H9 (cell line): Measurements from ENCODE around the gene MYH15. TPM values are rescaled to one million over a fixed set of nuclear protein-coding genes. Genes with fewer than 3 reads are reported as not detected.

Experiments
- DNase-seq: peaks from one replicate; pipeline ENCODE4 v3.0.0-alpha.2; 2017
- H2AFZ ChIP-seq: one replicate; pipeline ENCODE4 v1.6.1; 2013; ENCODE audit warnings: mild to moderate bottlenecking, low read length, control low read depth, moderate library complexity
- H2AK5ac ChIP-seq: 2 replicates; pipeline ENCODE4 v1.6.1; 2013; ENCODE audit warnings: low read length, control low read depth, mixed read lengths; ENCODE audit not compliant: insufficient read length
- H2BK120ac ChIP-seq: one replicate; pipeline ENCODE4 v1.6.1; 2013; ENCODE audit warnings: low read depth, mild to moderate bottlenecking, low read length, control low read depth, inconsistent platforms; ENCODE audit not compliant: poor library complexity, severe bottlenecking
- H2BK12ac ChIP-seq: 2 replicates; pipeline ENCODE4 v1.6.1; 2013; ENCODE audit warnings: low read length, control low read depth, mixed read lengths, low read depth; ENCODE audit not compliant: insufficient read length
- H2BK15ac ChIP-seq: 2 replicates; pipeline ENCODE4 v1.6.1; 2013; ENCODE audit warnings: low read depth, low read length, control low read depth
- H2BK20ac ChIP-seq: one replicate; pipeline ENCODE4 v1.6.1; 2013; ENCODE audit warnings: low read depth, mild to moderate bottlenecking, low read length, control low read depth, inconsistent platforms; ENCODE audit not compliant: poor library complexity, severe bottlenecking
- H2BK5ac ChIP-seq: 2 replicates; pipeline ENCODE4 v1.6.1; 2013; ENCODE audit warnings: low read length, control low read depth, mixed read lengths; ENCODE audit not compliant: insufficient read length
- H3K14ac ChIP-seq: 2 replicates; pipeline ENCODE4 v1.6.1; 2013; ENCODE audit warnings: low read length, control low read depth; ENCODE audit not compliant: insufficient read depth
- H3K18ac ChIP-seq: 2 replicates; pipeline ENCODE4 v1.6.1; 2013; ENCODE audit warnings: low read depth, mild to moderate bottlenecking, mixed read lengths, low read length, control low read depth; ENCODE audit not compliant: insufficient read length
- H3K23ac ChIP-seq: 2 replicates; pipeline ENCODE4 v1.6.1; 2013; ENCODE audit warnings: low read length, control low read depth, mixed read lengths, low read depth; ENCODE audit not compliant: insufficient read length
- H3K23me2 ChIP-seq: 2 replicates; pipeline ENCODE4 v1.6.1; 2013; ENCODE audit warnings: low read depth, mild to moderate bottlenecking, mixed read lengths, low read length, control low read depth; ENCODE audit not compliant: insufficient read length, poor library complexity, severe bottlenecking
- H3K27ac ChIP-seq: 2 replicates; pipeline ENCODE4 v1.5.1; 2013; ENCODE audit warnings: low read length, control low read depth, mixed read lengths, low read depth; ENCODE audit not compliant: insufficient read length
- H3K27me3 ChIP-seq: 2 replicates; pipeline ENCODE4 v1.6.1; 2013; ENCODE audit warnings: low read length, control low read depth, inconsistent platforms; ENCODE audit not compliant: insufficient read depth
- H3K4ac ChIP-seq: 2 replicates; pipeline ENCODE4 v1.6.1; 2013; ENCODE audit warnings: low read depth, mild to moderate bottlenecking, control low read depth, inconsistent platforms, low read length, moderate library complexity
- H3K4me1 ChIP-seq: 2 replicates; pipeline ENCODE4 v1.6.1; 2013; ENCODE audit warnings: low read length, control low read depth, inconsistent platforms; ENCODE audit not compliant: insufficient read depth
- H3K4me2 ChIP-seq: 2 replicates; pipeline ENCODE4 v1.6.1; 2013; ENCODE audit warnings: low read length, control low read depth, mixed read lengths; ENCODE audit not compliant: insufficient read length, insufficient read depth
- H3K56ac ChIP-seq: 2 replicates; pipeline ENCODE4 v1.6.1; 2013; ENCODE audit warnings: low read depth, mild to moderate bottlenecking, mixed read lengths, low read length, control low read depth; ENCODE audit not compliant: insufficient read length
- H3K79me1 ChIP-seq: 2 replicates; pipeline ENCODE4 v1.6.1; 2013; ENCODE audit warnings: low read depth, mild to moderate bottlenecking, moderate library complexity, low read length, control low read depth, inconsistent platforms; ENCODE audit not compliant: insufficient read depth, poor library complexity, severe bottlenecking
- H3K79me2 ChIP-seq: 2 replicates; pipeline ENCODE4 v1.6.1; 2013; ENCODE audit warnings: low read length, control low read depth, inconsistent platforms; ENCODE audit not compliant: insufficient read depth
- H3K9ac ChIP-seq: 2 replicates; pipeline ENCODE4 v1.6.1; 2013; ENCODE audit warnings: low read length, control low read depth, mixed read lengths; ENCODE audit not compliant: insufficient read length; ENCODE audit errors: extremely low read depth
- H3K9me3 ChIP-seq: one replicate; pipeline ENCODE4 v1.6.1; 2013; ENCODE audit warnings: low read depth, low read length, inconsistent platforms; ENCODE audit not compliant: control insufficient read depth
- H3T11ph ChIP-seq: one replicate; pipeline ENCODE4 v1.6.1; 2013; ENCODE audit warnings: mild to moderate bottlenecking, low read length, control low read depth, inconsistent platforms
- H4K20me1 ChIP-seq: one replicate; pipeline ENCODE4 v1.6.1; 2013; ENCODE audit not compliant: control insufficient read depth, insufficient read length, insufficient read depth
- H4K5ac ChIP-seq: 2 replicates; pipeline ENCODE4 v1.6.1; 2013; ENCODE audit warnings: low read depth, mild to moderate bottlenecking, mixed read lengths, low read length, control low read depth; ENCODE audit not compliant: insufficient read length
- H4K8ac ChIP-seq: replicated peaks from 2 replicates; pipeline ENCODE4 v1.6.1; 2013; ENCODE audit warnings: low read length, control low read depth, mixed read lengths, low read depth; ENCODE audit not compliant: insufficient read length
- H4K91ac ChIP-seq: 2 replicates; pipeline ENCODE4 v1.6.1; 2013; ENCODE audit warnings: low read depth, mild to moderate bottlenecking, moderate library complexity, mixed read lengths, low read length, control low read depth; ENCODE audit not compliant: insufficient read length
- H3K27ac Mint-ChIP-seq, 3 experiments: 2 replicates in 2 of 3; 3 replicates in 1 of 3; pipeline ENCODE4 v1.8.0; 2020 to 2021; ENCODE audit warnings: mixed read lengths in 3 of 3, mild to moderate bottlenecking in 1 of 3, moderate library complexity in 1 of 3
- H3K27me3 Mint-ChIP-seq: 2 replicates; pipeline ENCODE4 v1.8.0; 2021; ENCODE audit warnings: low read depth, mild to moderate bottlenecking, moderate library complexity, mixed read lengths
- H3K36me3 Mint-ChIP-seq, 3 experiments: 2 replicates in 2 of 3; 3 replicates in 1 of 3; pipeline ENCODE4 v1.8.0; 2020 to 2021; ENCODE audit warnings: low read depth in 3 of 3, mixed read lengths in 3 of 3; ENCODE audit not compliant: insufficient read depth in 1 of 3
- H3K4me1 Mint-ChIP-seq, 2 experiments: 2 replicates each; pipeline ENCODE4 v1.8.0; 2020; ENCODE audit warnings: mixed read lengths in 2 of 2
- H3K4me3 Mint-ChIP-seq, 2 experiments: 2 replicates in 1 of 2; 3 replicates in 1 of 2; pipeline ENCODE4 v1.8.0; 2020 to 2021; ENCODE audit warnings: mild to moderate bottlenecking in 2 of 2, mixed read lengths in 2 of 2, moderate library complexity in 1 of 2
- H3K9me3 Mint-ChIP-seq, 2 experiments: 2 replicates in 1 of 2; 3 replicates in 1 of 2; pipeline ENCODE4 v1.8.0; 2020; ENCODE audit warnings: mild to moderate bottlenecking in 2 of 2, mixed read lengths in 2 of 2, moderate library complexity in 1 of 2
- WGBS: extraction: QIAGEN DNeasy Blood & Tissue Kit; methylation state at CpG from one replicate; pipeline ENCODE4 v1.1.7; 2013; ENCODE audit warnings: missing lambda C conversion rate, low lambda C conversion rate, mixed read lengths; ENCODE audit not compliant: insufficient read length; ENCODE audit errors: extremely low coverage; 5-methylcytosine and 5-hydroxymethylcytosine counted together
- total RNA-seq: library from RNA; stranded (reverse); gene quantifications from 2 replicates; pipeline ENCODE4 v1.2.1, GENCODE V29; 2021
- TF ChIP-seq, protein P1 (sequence below): fragments of 200-600 bp; sonication (generic); conservative IDR thresholded peaks from 3 replicates; pipeline ENCODE4 v1.8.0; 2021; ENCODE audit warnings: antibody characterized with exemption, mild to moderate bottlenecking

Gene MYH15
- total RNA-seq, 1 experiment from 2014 or later, result 0.13 TPM

DNA sequence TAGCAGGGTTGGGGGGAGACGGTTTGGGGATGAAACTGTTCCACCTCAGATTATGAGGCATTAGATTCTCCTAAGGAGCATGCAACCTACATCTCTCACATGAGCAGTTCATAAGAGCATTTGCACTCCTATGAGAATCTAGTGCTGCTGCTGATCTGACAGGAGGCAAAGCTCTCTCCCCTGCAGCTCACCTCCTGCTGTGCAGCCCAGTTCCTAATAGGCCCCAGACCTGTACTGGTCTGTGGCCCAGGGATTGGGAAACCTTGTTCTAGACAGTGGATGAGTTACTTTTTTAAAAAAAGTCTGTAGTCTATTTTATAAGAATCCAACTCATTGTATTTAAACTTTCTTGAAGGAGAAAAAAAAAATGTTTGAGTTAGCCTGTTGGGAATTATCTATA, 114.1 kb downstream of the MYH15 start:
- Mint-ChIP-seq H3K9me3 (no peaks in the 10 kb centered on the region), H3K36me3 (no peaks in the 10 kb centered on the region), H3K27me3 (0 out of 2 replicates have a peak, but pooled peaks cover 1% of the 10 kb centered on the region), H3K4me3 (no peak overlapping the region), H3K27ac (no peak overlapping the region), H3K4me1 (peaks cover 20 to 23% of the 10 kb centered on the region in 2 experiments)
- Histone ChIP-seq H3K4me2 (no peak overlapping the region), H3K27ac (no peak overlapping the region), H3K23me2 (no peaks in the 10 kb centered on the region), H3K27me3 (no peaks in the 10 kb centered on the region), H3K79me1 (no peaks in the 10 kb centered on the region), H3K79me2 (no peaks in the 10 kb centered on the region), H2AK5ac (no peak overlapping the region), H3K23ac (no peak overlapping the region), H3K14ac (no peak overlapping the region), H4K91ac (no peak overlapping the region), H3K56ac (no peak overlapping the region), H3K4ac (no peak overlapping the region), H2AFZ (no peak overlapping the region), H3K9me3 (no peaks in the 10 kb centered on the region), H3K4me1 (no peaks in the 10 kb centered on the region; the same call in 1 of the 2 replicates), H3T11ph (no peak overlapping the region), H2BK15ac (no peak overlapping the region), H2BK20ac (no peak overlapping the region), H2BK5ac (no peak overlapping the region), H3K9ac (no peak overlapping the region), H2BK120ac (no peak overlapping the region), H4K5ac (no peak overlapping the region), H2BK12ac (no peak overlapping the region), H4K8ac (no peak overlapping the region), H3K18ac (no peak overlapping the region), H4K20me1 (no peaks in the 10 kb centered on the region)
- WGBS, result no CpG with 5 or more reads among the region's 1 CpG
- DNase-seq, result no peak
- TF ChIP-seq, protein P1, sequence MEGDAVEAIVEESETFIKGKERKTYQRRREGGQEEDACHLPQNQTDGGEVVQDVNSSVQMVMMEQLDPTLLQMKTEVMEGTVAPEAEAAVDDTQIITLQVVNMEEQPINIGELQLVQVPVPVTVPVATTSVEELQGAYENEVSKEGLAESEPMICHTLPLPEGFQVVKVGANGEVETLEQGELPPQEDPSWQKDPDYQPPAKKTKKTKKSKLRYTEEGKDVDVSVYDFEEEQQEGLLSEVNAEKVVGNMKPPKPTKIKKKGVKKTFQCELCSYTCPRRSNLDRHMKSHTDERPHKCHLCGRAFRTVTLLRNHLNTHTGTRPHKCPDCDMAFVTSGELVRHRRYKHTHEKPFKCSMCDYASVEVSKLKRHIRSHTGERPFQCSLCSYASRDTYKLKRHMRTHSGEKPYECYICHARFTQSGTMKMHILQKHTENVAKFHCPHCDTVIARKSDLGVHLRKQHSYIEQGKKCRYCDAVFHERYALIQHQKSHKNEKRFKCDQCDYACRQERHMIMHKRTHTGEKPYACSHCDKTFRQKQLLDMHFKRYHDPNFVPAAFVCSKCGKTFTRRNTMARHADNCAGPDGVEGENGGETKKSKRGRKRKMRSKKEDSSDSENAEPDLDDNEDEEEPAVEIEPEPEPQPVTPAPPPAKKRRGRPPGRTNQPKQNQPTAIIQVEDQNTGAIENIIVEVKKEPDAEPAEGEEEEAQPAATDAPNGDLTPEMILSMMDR, result no peak
